Neuron (in vitro differentiated cells): ENCODE data around the gene DAZAP2.
"Not testable (repeated sequence)": the region's sequence is repeated elsewhere in the genome, so short reads cannot be mapped to it uniquely, and the experiment has no call there.

ENCODE experiments used
- H2AFZ ChIP-seq: one replicate; pipeline ENCODE4 v1.6.1; 2013; ENCODE audit warnings: low read depth, mild to moderate bottlenecking, inconsistent platforms, low read length, moderate library complexity
- H3K27me3 ChIP-seq: one replicate; pipeline ENCODE4 v1.6.1; 2013; ENCODE audit warnings: low read length; ENCODE audit not compliant: insufficient read depth
- H3K36me3 ChIP-seq: one replicate; pipeline ENCODE4 v1.6.1; 2013; ENCODE audit warnings: low read length; ENCODE audit not compliant: insufficient read depth
- H3K4me1 ChIP-seq: one replicate; pipeline ENCODE4 v1.6.1; 2013; ENCODE audit warnings: low read length; ENCODE audit not compliant: insufficient read depth
- H3K4me3 ChIP-seq: 2 replicates; pipeline ENCODE4 v1.5.1; 2013; ENCODE audit warnings: mild to moderate bottlenecking, low read length, moderate library complexity
- H3K9me3 ChIP-seq: one replicate; pipeline ENCODE4 v1.6.1; 2013; ENCODE audit warnings: low read length

The DAZAP2 gene

DNA sequence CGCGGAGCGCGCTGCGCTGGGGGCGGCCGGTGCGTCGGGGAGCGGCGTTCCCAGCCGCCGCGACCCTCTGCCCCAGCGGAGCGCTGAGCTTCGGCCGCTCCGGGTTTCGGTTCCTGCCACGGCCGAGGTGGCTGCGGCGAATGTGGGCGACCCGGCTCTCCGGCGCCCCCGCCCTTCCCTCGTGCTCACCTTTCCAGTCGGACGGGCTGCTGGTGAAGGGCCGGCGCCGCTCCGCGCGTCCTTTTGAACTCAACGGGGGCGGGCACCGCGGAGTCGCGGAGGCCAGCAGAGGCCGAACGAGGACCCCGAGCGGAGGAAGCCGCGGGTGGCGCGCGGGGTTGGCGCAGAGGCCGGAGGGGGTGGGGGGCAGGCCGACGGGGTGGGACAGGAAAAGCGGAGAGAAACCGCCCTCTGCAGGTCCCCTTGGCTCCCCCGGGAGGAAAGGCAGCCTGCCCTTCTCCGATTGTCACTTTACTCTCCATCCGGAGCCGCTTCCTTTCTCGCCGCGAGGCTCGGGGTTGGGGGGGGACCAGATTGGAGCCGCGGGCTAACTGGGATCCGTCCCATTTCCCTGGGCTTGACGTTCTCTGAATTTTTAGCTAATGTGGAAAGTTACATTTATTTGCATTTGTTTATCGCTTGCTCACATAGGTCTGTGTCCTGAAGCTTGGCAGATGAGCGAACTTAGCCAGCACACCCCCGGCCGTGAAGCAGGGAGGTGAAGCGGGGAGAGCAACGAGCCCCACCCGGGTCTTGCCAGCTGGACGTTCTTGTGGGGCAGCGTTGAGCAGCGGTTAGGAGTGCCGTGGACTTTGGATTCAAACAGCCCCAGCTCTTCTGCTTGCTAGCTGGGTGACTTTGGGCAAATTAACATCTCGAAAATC is 31.7 kb downstream of the DAZAP2 start, which contains the start of gene SMAGP:
TSS of gene SMAGP (minus strand) at position 349 of the 884 bp plus-strand sequence. CDS start 1,137 bp downstream, outside the sequence.
- no peaks in the 10 kb centered on the region for H3K36me3 ChIP-seq

DNA sequence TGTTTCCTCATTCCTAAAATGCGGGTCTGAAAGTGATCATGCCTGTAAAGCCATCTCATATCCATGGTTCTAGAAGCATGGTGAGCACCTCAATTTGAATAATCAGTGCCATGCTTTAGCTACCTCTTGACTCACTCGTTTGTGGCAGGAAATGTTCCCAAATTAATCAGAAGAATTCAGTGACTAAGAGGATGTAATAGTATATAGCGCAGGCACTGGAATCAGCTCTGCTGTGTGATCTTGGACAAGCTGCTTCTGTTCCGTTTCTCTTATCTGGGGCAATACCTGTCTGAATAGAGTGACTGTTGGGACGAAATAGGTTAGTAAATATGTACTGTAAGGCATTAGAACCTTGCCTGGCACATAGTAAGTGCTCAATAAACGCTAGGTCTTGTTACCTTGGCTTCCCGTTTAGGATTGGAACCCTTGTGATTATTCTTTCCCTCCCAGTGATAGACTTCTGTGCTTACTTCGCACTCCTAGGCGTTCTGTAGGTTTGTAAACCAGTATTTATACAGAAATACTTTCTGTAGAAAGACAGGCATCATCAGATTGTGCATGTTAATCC is 32.4 kb downstream of the DAZAP2 start:
- Histone ChIP-seq H3K36me3 (no peaks in the 10 kb centered on the region), H3K4me3 (peak overlapping the region; percentile 45), H3K9me3 (no peaks in the 10 kb centered on the region), H3K27me3 (peaks cover 38% of the 10 kb centered on the region), H3K4me1 (peaks cover 6% of the 10 kb centered on the region), H2AFZ (no peak overlapping the region)

More for the DNA sequence above, 31.7 kb downstream of the DAZAP2 start, which contains the start of gene SMAGP:
- Histone ChIP-seq H3K4me3 (peak within 1 kb of the TSS; percentile 45), H2AFZ (peak within 1 kb of the TSS; percentile 94), H3K4me1 (peaks cover 6% of the 10 kb centered on the region), H3K9me3 (no peaks in the 10 kb centered on the region), H3K27me3 (peaks cover 38% of the 10 kb centered on the region)

GRCh38 chr12:51272810-51273209 is 34.2 kb downstream of the DAZAP2 start:
- H3K4me1 ChIP-seq, H3K9me3 ChIP-seq, H2AFZ ChIP-seq, H3K4me3 ChIP-seq, H3K36me3 ChIP-seq: not testable (repeated sequence)
- peaks cover 35% of the 10 kb centered on the region for H3K27me3 ChIP-seq

DNA sequence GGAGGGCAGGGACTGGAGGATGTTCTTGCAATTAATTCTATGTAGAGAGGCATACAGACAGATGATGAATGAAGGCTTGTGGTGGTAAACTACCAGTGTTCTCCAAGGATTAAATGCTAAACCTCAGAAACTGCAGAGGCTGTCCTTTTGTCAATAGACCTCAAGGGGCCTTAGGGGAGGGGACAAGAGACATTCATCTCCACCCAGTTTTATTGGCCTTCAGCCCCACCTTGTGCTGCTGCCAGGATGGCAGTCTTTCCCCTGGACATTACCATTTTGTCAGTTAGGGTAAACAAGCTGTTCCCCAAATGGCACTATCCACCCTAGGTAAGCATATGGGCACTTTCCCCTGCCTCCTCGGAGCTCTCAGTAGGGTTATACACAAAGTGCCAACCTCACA is 36.5 kb downstream of the DAZAP2 start:
- peaks cover 16% of the 10 kb centered on the region for H3K27me3 ChIP-seq
- no peak overlapping the region for H2AFZ ChIP-seq

GRCh38 chr12:51281202-51281924 is 42.7 kb downstream of the DAZAP2 start:
- H3K9me3 ChIP-seq: no peaks in the 10 kb centered on the region
- no peaks in the 10 kb centered on the region for H3K4me1 ChIP-seq
- H3K36me3 ChIP-seq: no peaks in the 10 kb centered on the region
- H3K4me3 ChIP-seq: no peak overlapping the region
- no peak overlapping the region for H2AFZ ChIP-seq
- peaks cover 3% of the 10 kb centered on the region for H3K27me3 ChIP-seq

More for the DNA sequence above, 36.5 kb downstream of the DAZAP2 start:
- H3K9me3 ChIP-seq: no peaks in the 10 kb centered on the region
- H3K4me1 ChIP-seq: peaks cover 6% of the 10 kb centered on the region
- H3K4me3 ChIP-seq: no peak overlapping the region
- no peaks in the 10 kb centered on the region for H3K36me3 ChIP-seq

- no peaks in the 10 kb centered on the region for H3K9me3 ChIP-seq
- no peaks in the 10 kb centered on the region for H3K36me3 ChIP-seq
- H2AFZ ChIP-seq: no peak overlapping the region
- H3K4me3 ChIP-seq: no peak overlapping the region
- H3K4me1 ChIP-seq: no peaks in the 10 kb centered on the region
- peaks cover 3% of the 10 kb centered on the region for H3K27me3 ChIP-seq
Measured at GRCh38 chr12:51285843-51286242, 47.2 kb downstream of the DAZAP2 start.

DNA sequence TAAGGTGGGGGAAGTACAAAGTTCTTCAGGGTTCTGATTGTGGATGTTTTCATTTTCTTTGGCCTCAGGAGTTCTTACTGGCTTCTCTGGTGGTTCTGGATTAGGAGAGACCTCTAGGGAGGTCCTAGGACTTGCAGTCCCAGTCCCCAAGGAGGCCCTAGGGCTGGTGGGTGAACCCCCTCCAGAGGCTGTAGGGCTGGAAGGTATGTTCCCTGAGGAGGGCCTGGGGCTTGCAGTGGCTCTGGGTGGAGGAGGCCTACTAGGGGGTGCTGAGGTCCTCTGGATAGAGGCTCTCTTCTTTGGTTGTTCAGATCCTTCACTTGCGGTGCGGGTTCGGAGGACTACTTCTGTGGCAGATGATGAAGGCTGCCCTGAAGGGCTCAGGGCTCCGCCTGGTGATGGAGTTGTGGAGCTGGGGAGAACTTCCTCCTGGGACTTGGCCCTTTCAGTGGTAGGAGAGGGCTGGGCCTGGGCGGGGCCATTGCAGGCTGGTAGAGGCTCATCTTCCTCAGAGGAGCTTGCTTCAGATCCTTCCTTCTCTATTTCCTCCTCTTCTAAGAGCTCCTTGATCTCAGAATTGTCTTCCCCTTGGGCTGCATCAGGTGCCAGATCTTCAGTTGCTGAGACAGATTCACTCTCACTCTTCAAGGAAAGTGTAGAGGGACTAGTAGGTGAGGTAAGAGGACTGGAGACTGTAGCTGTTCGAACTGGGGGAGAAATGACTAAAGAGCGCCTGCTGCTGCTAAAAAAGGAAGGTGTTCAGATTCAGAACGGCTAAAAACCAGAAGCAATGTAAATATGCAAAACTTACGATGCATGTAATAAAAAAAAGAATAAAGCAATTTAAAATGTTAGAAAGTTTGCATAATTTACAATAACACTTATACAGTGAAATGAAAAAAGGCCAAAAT is 53.2 kb downstream of the DAZAP2 start:
- H3K4me1 ChIP-seq, H3K27me3 ChIP-seq, H3K4me3 ChIP-seq, H3K9me3 ChIP-seq, H2AFZ ChIP-seq, H3K36me3 ChIP-seq: not testable (repeated sequence)
